Activated CD8-positive, alpha-beta T cell treated with anti-CD3 and anti-CD28 coated beads for 36 hours (primary cell): ENCODE measurements around the gene CKM. TPM values are rescaled to one million over a fixed set of nuclear protein-coding genes. Genes with fewer than 3 reads are reported as not detected.
"Not testable (repeated sequence)": the region's sequence is repeated elsewhere in the genome, so short reads cannot be mapped to it uniquely, and the experiment has no call there.

ENCODE experiments used
- ATAC-seq: fragments of 200-7000 bp; cut with Tn5 transposase; one replicate; pipeline ENCODE4 v1.10.0; 2021; ENCODE audit warnings: mild to moderate bottlenecking, moderate library complexity
- CTCF ChIA-PET: fragments of 350-600 bp; sonication (Branson Sonifier 250); formaldehyde crosslinking; loops from one replicate; lab custom pipeline; 2021; ENCODE audit warnings: antibody characterized with exemption; lab: Charles Lee
- POLR2A ChIA-PET: fragments of 350-600 bp; sonication (Branson Sonifier 250); formaldehyde crosslinking; loops from one replicate; lab custom pipeline; 2021; ENCODE audit warnings: antibody characterized with exemption; lab: Charles Lee
- DNase-seq: peaks from one replicate; pipeline ENCODE4 v3.0.0-alpha.2; 2020
- H3K27ac Mint-ChIP-seq: one replicate; pipeline ENCODE4 v1.8.0; 2021; ENCODE audit warnings: mild to moderate bottlenecking, mixed read lengths
- H3K27me3 Mint-ChIP-seq: one replicate; pipeline ENCODE4 v1.8.0; 2021; ENCODE audit warnings: mixed read lengths
- H3K36me3 Mint-ChIP-seq: one replicate; pipeline ENCODE4 v1.8.0; 2021; ENCODE audit warnings: low read depth, mixed read lengths
- H3K4me1 Mint-ChIP-seq: one replicate; pipeline ENCODE4 v1.8.0; 2021; ENCODE audit warnings: low read depth, mixed read lengths
- H3K4me3 Mint-ChIP-seq: one replicate; pipeline ENCODE4 v1.8.0; 2021; ENCODE audit warnings: mild to moderate bottlenecking, moderate library complexity, mixed read lengths
- H3K9me3 Mint-ChIP-seq: one replicate; pipeline ENCODE4 v1.8.0; 2021; ENCODE audit warnings: mixed read lengths
- CTCF ChIP-seq: fragments of 200-600 bp; IDR thresholded peaks from one replicate; pipeline ENCODE4 v1.8.0; 2022; ENCODE audit warnings: antibody characterized with exemption, mild to moderate bottlenecking
- intact Hi-C: fragments of 100-400 bp; cut with micrococcal nuclease; formaldehyde crosslinking; loops from one replicate; pipeline ENCODE4 v1.10.0; 2022
- total RNA-seq, 2 experiments: library from RNA; stranded (reverse); gene quantifications; one replicate each; pipeline ENCODE4 v1.2.3, GENCODE V29; 2021

The CKM gene
- total RNA-seq, 2 experiments from 2014 or later: not detected

DNA sequence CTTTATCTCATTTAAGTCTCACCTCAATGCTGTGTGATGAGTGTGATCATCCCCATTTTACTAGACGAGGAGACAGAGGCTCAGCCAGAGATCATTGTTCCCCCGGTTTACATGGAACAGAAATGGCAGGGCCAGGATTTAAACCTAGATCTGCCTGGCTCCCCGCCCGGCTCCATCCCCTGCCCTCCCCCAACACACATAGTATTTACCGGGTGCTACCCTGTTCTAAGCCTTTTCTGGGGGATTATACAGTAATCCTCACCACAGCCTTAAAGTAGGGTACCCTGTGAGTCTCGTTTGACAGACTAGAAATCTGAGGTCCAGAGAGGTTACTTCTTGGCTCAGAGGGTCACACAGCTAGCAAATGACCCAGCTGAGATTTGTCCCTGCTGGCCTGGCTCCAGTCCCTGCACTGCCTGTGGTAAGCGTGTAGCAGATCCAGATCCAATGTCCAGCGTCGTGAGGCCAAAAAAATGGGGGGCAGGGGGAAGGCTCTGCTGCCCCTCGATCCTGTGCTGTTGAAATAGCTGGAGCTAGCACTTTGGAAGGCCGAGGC, 14.1 kb upstream of the CKM start:
- ATAC-seq (no peak), DNase-seq (no peak)
- H3K27me3 Mint-ChIP-seq: peaks cover 14% of the 10 kb centered on the region
- H3K36me3 Mint-ChIP-seq: no peaks in the 10 kb centered on the region
- intact Hi-C loops: no loop called here
- H3K4me3 Mint-ChIP-seq: no peak overlapping the region
- ChIA-PET CTCF (interaction anchor here (1.2 to 3.0 kb wide), 3 partner anchors 66 to 566 kb away, joined by 3 to 9 read pairs (median 4); no protein-coding TSS in a partner anchor), POLR2A (interaction anchor here (1.2 kb wide), 1 partner anchor 68 kb away, joined by 3 read pairs; no protein-coding TSS in a partner anchor)
- no peaks in the 10 kb centered on the region for H3K9me3 Mint-ChIP-seq
- H3K27ac Mint-ChIP-seq: no peak overlapping the region
- peaks cover 7% of the 10 kb centered on the region for H3K4me1 Mint-ChIP-seq
- no peak for TF ChIP-seq CTCF

DNA sequence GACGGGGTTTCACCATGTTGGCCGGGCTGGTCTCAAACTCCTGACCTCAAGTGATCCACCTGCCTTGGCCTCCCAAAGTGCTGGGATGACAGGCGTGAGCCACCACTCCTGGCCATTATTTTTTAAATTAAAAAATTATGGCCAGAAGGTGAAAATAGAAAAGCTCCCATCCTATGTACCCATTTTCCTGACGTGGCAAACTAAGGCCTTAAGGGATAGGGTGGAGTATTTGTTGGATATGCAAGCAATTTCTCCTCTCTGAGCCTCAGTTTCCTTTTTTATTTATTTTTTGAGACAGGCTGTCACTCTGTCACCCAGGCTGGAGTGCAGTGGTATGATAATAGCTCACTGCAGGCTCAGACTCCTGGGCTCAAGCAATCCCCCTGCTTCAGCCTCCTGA, 12.2 kb upstream of the CKM start:
- ATAC-seq, intact Hi-C loops, DNase-seq, POLR2A ChIA-PET, H3K4me3 Mint-ChIP-seq, H3K9me3 Mint-ChIP-seq, H3K36me3 Mint-ChIP-seq, H3K4me1 Mint-ChIP-seq, H3K27ac Mint-ChIP-seq: not testable (repeated sequence)
- CTCF ChIA-PET: interaction anchor here (0.6 kb wide), 1 partner anchor 13 kb away, joined by 3 read pairs; no protein-coding TSS in a partner anchor
- peaks cover 11% of the 10 kb centered on the region for H3K27me3 Mint-ChIP-seq

DNA sequence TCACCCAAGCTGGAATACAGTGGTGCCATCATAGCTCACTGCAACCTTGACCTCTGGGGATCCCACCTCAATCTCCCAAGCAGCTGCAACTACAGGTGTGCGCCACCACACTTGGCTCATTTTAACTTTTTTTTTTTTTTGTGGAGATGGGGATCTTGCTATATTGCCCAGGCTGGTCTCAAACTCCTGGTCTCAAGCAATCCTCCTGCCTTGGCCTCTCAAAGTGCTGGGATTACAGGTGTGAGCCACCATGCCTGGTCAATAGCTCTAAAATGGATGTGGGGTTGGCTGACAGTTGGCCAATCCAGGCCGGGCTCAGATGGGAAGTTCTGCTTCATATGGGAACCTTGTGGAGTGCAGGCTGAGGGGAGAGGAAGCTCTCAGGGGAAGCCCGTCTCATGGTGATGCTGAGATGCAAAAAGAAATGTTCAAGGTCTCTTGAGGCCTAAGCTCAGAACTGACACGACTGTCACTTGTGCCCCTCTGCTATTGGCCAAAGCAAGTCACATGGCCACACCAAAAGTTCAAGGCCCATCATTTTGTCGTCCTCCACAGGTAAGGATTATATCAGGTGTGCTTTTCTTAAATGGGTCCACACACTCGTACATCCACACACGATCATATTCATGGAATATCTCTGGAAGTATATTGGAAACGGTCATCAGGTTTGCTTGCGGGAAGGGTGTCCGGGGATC, 11.1 kb upstream of the CKM start:
- CTCF ChIA-PET: interaction anchor here (0.7 kb wide), 1 partner anchor 123 kb away, joined by 3 read pairs; no protein-coding TSS in a partner anchor
- TF ChIP-seq CTCF: no peak
- Mint-ChIP-seq H3K27me3 (peaks cover 6% of the 10 kb centered on the region), H3K27ac (no peak overlapping the region), H3K4me3 (no peak overlapping the region), H3K4me1 (peaks cover 3% of the 10 kb centered on the region), H3K9me3 (no peaks in the 10 kb centered on the region), H3K36me3 (no peaks in the 10 kb centered on the region)
- ATAC-seq (no peak), DNase-seq (no peak)
- POLR2A ChIA-PET: no interaction called here
- intact Hi-C loops: no loop called here

DNA sequence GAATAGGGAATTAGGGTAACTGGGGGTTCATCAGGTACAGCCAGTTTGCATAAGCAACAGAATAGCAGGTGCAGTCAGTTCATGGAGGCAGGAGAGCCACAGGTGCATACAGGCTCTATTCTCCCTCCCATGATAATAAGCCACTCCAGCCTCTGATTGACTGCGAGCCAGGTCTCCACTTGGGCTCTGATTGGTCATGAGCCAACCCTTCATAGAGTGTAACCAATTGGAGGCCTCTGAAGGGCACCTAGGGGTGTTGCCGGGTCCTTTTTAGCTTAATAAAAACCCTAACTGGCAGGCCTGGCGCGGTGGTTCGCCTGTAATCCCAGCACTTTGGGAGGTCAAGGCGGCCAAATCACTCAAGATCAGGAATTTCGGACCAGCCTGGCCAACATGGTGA, 8.7 kb upstream of the CKM start:
- ATAC-seq (no peak), DNase-seq (no peak)
- H3K36me3 Mint-ChIP-seq: no peaks in the 10 kb centered on the region
- CTCF ChIA-PET: no interaction called here
- no peak overlapping the region for H3K27ac Mint-ChIP-seq
- POLR2A ChIA-PET: no interaction called here
- no peaks in the 10 kb centered on the region for H3K4me1 Mint-ChIP-seq
- no peak for TF ChIP-seq CTCF
- H3K27me3 Mint-ChIP-seq: no peaks in the 10 kb centered on the region
- no peaks in the 10 kb centered on the region for H3K9me3 Mint-ChIP-seq
- intact Hi-C loops: no loop called here
- H3K4me3 Mint-ChIP-seq: no peak overlapping the region

DNA sequence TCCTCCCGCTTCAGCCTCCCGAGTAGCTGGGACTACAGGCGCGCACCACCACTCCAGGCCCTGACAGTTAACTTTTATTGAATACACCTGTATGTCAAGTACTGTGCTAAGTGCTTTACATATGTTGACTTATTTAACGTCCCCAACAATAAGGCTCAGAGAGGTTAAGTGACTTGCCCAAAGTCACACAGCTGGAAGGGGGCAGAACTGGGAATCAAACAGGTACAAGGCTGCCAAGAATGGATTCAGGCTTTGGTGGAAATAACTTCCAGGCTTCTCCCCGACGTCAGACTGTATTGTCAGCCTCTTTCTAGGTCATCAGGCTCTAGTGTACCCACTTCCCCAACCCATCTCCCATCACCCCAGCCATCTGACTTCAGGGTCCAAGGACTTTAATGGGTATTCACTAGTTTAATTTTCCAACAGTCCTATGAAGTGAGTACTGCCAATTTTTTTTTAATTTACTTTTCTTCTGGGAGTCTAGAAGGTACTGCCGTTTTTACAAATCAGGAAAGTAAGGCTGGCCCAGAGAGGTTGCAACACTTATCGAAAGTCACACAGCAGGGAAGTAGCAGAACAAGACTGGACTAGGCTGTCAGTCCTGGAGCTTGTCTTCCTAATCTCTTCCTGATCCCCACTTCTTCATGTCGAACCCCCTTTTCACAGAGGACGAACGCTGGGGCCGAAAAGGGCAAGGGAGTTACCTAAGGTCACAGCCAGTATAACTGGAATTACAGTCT, 4.9 kb upstream of the CKM start:
- Mint-ChIP-seq H3K9me3 (no peaks in the 10 kb centered on the region), H3K27me3 (peaks cover 10% of the 10 kb centered on the region), H3K36me3 (no peaks in the 10 kb centered on the region), H3K27ac (no peak overlapping the region), H3K4me1 (no peaks in the 10 kb centered on the region), H3K4me3 (no peak overlapping the region)
- TF ChIP-seq CTCF: no peak
- ChIA-PET POLR2A (interaction anchor here (0.7 kb wide), 1 partner anchor 224 kb away, joined by 3 read pairs; no protein-coding TSS in a partner anchor), CTCF (interaction anchor here (1.3 kb wide), 1 partner anchor 140 kb away, joined by 3 read pairs; no protein-coding TSS in a partner anchor)
- intact Hi-C loops: no loop called here
- no peak for ATAC-seq
- no peak for DNase-seq
